Lower leg skin (tissue), 3 donors: ENCODE results near the gene KLHL5.

Source experiments
- POLR2A ChIP-seq, 2 donors: fragments of 450-650 bp; IDR thresholded peaks; one replicate each; pipeline ENCODE4 v1.6.1; 2016 to 2017; ENCODE audit warnings: antibody characterized with exemption in 2 of 2, mild to moderate bottlenecking in 1 of 2, moderate library complexity in 1 of 2
- TF ChIP-seq, protein P1 (sequence below), 3 donors: fragments of 450-650 bp; IDR thresholded peaks; one replicate each; pipeline ENCODE4 v1.5.1; 2016; ENCODE audit warnings: antibody characterized with exemption in 3 of 3, mild to moderate bottlenecking in 3 of 3, moderate library complexity in 2 of 3

GRCh38 chr4:39036172-39036571 is 25.9 kb upstream of the KLHL5 start:
- TF ChIP-seq, protein P1, sequence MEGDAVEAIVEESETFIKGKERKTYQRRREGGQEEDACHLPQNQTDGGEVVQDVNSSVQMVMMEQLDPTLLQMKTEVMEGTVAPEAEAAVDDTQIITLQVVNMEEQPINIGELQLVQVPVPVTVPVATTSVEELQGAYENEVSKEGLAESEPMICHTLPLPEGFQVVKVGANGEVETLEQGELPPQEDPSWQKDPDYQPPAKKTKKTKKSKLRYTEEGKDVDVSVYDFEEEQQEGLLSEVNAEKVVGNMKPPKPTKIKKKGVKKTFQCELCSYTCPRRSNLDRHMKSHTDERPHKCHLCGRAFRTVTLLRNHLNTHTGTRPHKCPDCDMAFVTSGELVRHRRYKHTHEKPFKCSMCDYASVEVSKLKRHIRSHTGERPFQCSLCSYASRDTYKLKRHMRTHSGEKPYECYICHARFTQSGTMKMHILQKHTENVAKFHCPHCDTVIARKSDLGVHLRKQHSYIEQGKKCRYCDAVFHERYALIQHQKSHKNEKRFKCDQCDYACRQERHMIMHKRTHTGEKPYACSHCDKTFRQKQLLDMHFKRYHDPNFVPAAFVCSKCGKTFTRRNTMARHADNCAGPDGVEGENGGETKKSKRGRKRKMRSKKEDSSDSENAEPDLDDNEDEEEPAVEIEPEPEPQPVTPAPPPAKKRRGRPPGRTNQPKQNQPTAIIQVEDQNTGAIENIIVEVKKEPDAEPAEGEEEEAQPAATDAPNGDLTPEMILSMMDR (IDR thresholded peaks at IDR 0.05), result no peak
- no peak for TF ChIP-seq POLR2A (IDR thresholded peaks at IDR 0.05)
